NCI-H1048 (cell line): ENCODE data around the gene MLXIPL.

Experiments used
- DNase-seq: peaks from one replicate; lab custom pipeline; 2025; lab: John Stamatoyannopoulos, UW

The MLXIPL gene

GRCh38 chr7:73547841-73548240, 76.5 kb downstream of the MLXIPL start:
- no peak for DNase-seq

GRCh38 chr7:73544678-73545077, 79.6 kb downstream of the MLXIPL start:
- DNase-seq = no peak
